ENCODE measurements around the gene RRP8. TPM values are rescaled to one million over a fixed set of nuclear protein-coding genes. Genes with fewer than 3 reads are reported as not detected.

RRP8 gene
- polyA plus RNA-seq, 4 donors, result 15.9 to 28.4 (median 21.2) TPM

DNA sequence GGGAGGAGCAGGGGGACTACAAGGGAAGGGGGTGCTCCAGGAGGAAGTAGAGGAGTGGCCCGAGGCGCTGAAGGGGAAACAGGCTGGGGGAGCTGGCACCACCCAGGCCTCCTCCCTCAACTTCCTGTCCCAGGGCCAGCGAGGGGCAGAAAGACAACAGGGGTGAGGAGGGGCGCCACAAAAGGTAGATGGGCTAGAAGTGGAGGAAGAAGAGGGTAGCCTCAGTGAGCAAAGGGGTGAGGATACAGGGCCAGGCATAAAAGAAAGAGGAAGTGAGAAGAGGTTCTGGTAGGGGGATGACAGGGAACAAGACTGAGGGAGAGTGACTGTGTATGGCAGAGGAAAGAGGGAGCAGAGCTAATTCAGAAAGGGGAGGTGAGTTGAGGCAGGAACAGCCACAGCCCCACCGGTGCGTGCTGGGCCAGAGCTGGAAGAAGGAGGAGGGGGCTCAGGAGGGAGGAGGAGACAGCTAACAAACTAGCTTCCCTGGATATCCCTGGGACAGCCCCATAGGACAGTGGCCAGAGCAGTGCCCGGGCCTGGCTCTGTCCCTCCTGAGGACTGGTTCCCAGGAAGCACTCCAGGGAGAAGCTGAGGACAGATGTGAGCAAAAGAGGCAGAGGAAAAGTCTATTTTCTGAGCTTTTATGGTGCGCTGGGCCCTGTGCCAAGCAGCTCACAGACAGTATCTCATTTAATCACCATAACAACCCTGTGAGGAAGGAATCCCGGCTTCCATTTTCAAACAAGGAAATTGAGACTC is 43.7 kb upstream of the RRP8 start:
- FAIRE-seq (no peak), DNase-seq (peak in 1 of 2 donors; percentile 31)
- Histone ChIP-seq H3K27ac (ENCODE audit: low read depth in 1 of 3, low read length in 2 of 3) (peak overlapping the region in 2 of 3 donors; percentile 75 to 78), H3K36me3 (ENCODE audit: control insufficient read depth in 3 of 3, insufficient read depth in 2 of 3, low read depth in 1 of 3, low read length in 3 of 3) (peaks cover 0 to 3% (median 0%) of the 10 kb centered on the region in 3 donors), H3K27me3 (ENCODE audit: control insufficient read depth in 3 of 3, insufficient read depth in 3 of 3, low read length in 3 of 3) (peaks cover 0 to 14% (median 0%) of the 10 kb centered on the region in 3 donors), H3K9me3 (ENCODE audit: control insufficient read depth in 2 of 2, insufficient read depth in 1 of 2, low read depth in 1 of 2, low read length in 1 of 2) (no peaks in the 10 kb centered on the region), H3K4me1 (ENCODE audit: control insufficient read depth in 3 of 3, insufficient read depth in 2 of 3, low read depth in 1 of 3, low read length in 2 of 3) (peaks cover 0 to 18% (median 6%) of the 10 kb centered on the region in 3 donors), H3K4me3 (ENCODE audit: low read depth in 1 of 3, low read length in 3 of 3) (no peak overlapping the region)
- 38 to 70% (median 62%) methylated on average over 9 of the region's 9 CpGs for WGBS, 3 donors

- Histone ChIP-seq H3K27me3 (ENCODE audit: control insufficient read depth in 3 of 3, insufficient read depth in 3 of 3, low read length in 3 of 3) (peaks cover 0 to 14% (median 0%) of the 10 kb centered on the region in 3 donors), H3K4me3 (ENCODE audit: low read depth in 1 of 3, low read length in 3 of 3) (no peak overlapping the region), H3K9me3 (ENCODE audit: control insufficient read depth in 2 of 2, insufficient read depth in 1 of 2, low read depth in 1 of 2, low read length in 1 of 2) (no peaks in the 10 kb centered on the region), H3K36me3 (ENCODE audit: control insufficient read depth in 3 of 3, insufficient read depth in 2 of 3, low read depth in 1 of 3, low read length in 3 of 3) (peaks cover 0 to 3% (median 0%) of the 10 kb centered on the region in 3 donors), H3K4me1 (ENCODE audit: control insufficient read depth in 3 of 3, insufficient read depth in 2 of 3, low read depth in 1 of 3, low read length in 2 of 3) (peaks cover 0 to 18% (median 6%) of the 10 kb centered on the region in 3 donors), H3K27ac (ENCODE audit: low read depth in 1 of 3, low read length in 2 of 3) (peak overlapping the region in 2 of 3 donors; percentile 75 to 78)
- WGBS, 3 donors, result 45 to 71% (median 70%) methylated on average over 3 of the region's 3 CpGs
- no peak for FAIRE-seq
- DNase-seq, result peak in 1 of 2 donors; percentile 32
Measured at GRCh38 chr11:6646576-6646917, 43.1 kb upstream of the RRP8 start.

DNA sequence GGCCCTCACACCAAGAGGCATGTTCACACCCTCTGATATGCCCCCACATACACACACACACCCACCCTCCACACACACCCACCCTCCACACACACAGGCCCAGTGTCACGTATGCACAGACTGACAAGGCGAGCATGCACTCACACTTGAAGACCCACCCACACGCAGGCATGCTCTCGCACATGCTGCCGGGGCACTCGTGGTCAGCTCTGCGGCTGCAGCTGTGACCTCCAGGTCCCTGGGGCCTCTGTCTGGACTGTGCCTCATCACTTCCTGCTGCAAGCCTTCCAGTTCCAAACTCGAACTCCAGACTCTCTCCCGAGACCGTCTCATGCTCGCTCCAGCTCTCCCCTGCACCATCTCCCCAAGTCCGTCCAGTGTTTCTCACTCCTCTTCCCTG is 42.7 kb upstream of the RRP8 start:
- no peak overlapping the region for H3K4me3 ChIP-seq (ENCODE audit: low read depth in 1 of 3, low read length in 3 of 3)
- H3K36me3 ChIP-seq (ENCODE audit: control insufficient read depth in 3 of 3, insufficient read depth in 2 of 3, low read depth in 1 of 3, low read length in 3 of 3), result peaks cover 0 to 6% (median 0%) of the 10 kb centered on the region in 3 donors
- 53 to 91% (median 74%) methylated on average over 11 to 12 of the region's 12 CpGs for WGBS, 3 donors
- H3K9me3 ChIP-seq (ENCODE audit: control insufficient read depth in 2 of 2, insufficient read depth in 1 of 2, low read depth in 1 of 2, low read length in 1 of 2), result no peaks in the 10 kb centered on the region
- H3K4me1 ChIP-seq (ENCODE audit: control insufficient read depth in 3 of 3, insufficient read depth in 2 of 3, low read depth in 1 of 3, low read length in 2 of 3), result peaks cover 0 to 18% (median 6%) of the 10 kb centered on the region in 3 donors
- FAIRE-seq, result no peak
- H3K27ac ChIP-seq (ENCODE audit: low read depth in 1 of 3, low read length in 2 of 3), result peak overlapping the region in 2 of 3 donors; percentile 75 to 78
- H3K27me3 ChIP-seq (ENCODE audit: control insufficient read depth in 3 of 3, insufficient read depth in 3 of 3, low read length in 3 of 3), result peaks cover 0 to 11% (median 0%) of the 10 kb centered on the region in 3 donors
- no peak for DNase-seq

- Histone ChIP-seq H3K4me3 (ENCODE audit: low read depth in 1 of 3, low read length in 3 of 3) (no peak overlapping the region), H3K4me1 (ENCODE audit: control insufficient read depth in 3 of 3, insufficient read depth in 2 of 3, low read depth in 1 of 3, low read length in 2 of 3) (peaks cover 0 to 13% (median 3%) of the 10 kb centered on the region in 3 donors), H3K27ac (ENCODE audit: low read depth in 1 of 3, low read length in 2 of 3) (no peak overlapping the region), H3K27me3 (ENCODE audit: control insufficient read depth in 3 of 3, insufficient read depth in 3 of 3, low read length in 3 of 3) (no peaks in the 10 kb centered on the region), H3K36me3 (ENCODE audit: control insufficient read depth in 3 of 3, insufficient read depth in 2 of 3, low read depth in 1 of 3, low read length in 3 of 3) (peaks cover 0 to 24% (median 0%) of the 10 kb centered on the region in 3 donors), H3K9me3 (ENCODE audit: control insufficient read depth in 2 of 2, insufficient read depth in 1 of 2, low read depth in 1 of 2, low read length in 1 of 2) (no peaks in the 10 kb centered on the region)
- WGBS, 3 donors, result 83 to 85% (median 84%) methylated on average over 7 of the region's 7 CpGs
- FAIRE-seq (no peak), DNase-seq (no peak)
Measured at GRCh38 chr11:6642957-6643356, 39.5 kb upstream of the RRP8 start.

GRCh38 chr11:6640985-6641701 is 37.7 kb upstream of the RRP8 start:
- no peak for FAIRE-seq
- WGBS, 3 donors, result 95 to 96% (median 96%) methylated on average over 26 of the region's 26 CpGs
- DNase-seq, result no peak
- peaks cover 0 to 3% (median 0%) of the 10 kb centered on the region in 3 donors for H3K4me1 ChIP-seq (ENCODE audit: control insufficient read depth in 3 of 3, insufficient read depth in 2 of 3, low read depth in 1 of 3, low read length in 2 of 3)
- H3K9me3 ChIP-seq (ENCODE audit: control insufficient read depth in 2 of 2, insufficient read depth in 1 of 2, low read depth in 1 of 2, low read length in 1 of 2), result no peaks in the 10 kb centered on the region
- H3K4me3 ChIP-seq (ENCODE audit: low read depth in 1 of 3, low read length in 3 of 3), result no peak overlapping the region
- no peak overlapping the region for H3K27ac ChIP-seq (ENCODE audit: low read depth in 1 of 3, low read length in 2 of 3)
- H3K36me3 ChIP-seq (ENCODE audit: control insufficient read depth in 3 of 3, insufficient read depth in 2 of 3, low read depth in 1 of 3, low read length in 3 of 3), result peaks cover 0 to 25% (median 0%) of the 10 kb centered on the region in 3 donors
- H3K27me3 ChIP-seq (ENCODE audit: control insufficient read depth in 3 of 3, insufficient read depth in 3 of 3, low read length in 3 of 3), result no peaks in the 10 kb centered on the region

DNA sequence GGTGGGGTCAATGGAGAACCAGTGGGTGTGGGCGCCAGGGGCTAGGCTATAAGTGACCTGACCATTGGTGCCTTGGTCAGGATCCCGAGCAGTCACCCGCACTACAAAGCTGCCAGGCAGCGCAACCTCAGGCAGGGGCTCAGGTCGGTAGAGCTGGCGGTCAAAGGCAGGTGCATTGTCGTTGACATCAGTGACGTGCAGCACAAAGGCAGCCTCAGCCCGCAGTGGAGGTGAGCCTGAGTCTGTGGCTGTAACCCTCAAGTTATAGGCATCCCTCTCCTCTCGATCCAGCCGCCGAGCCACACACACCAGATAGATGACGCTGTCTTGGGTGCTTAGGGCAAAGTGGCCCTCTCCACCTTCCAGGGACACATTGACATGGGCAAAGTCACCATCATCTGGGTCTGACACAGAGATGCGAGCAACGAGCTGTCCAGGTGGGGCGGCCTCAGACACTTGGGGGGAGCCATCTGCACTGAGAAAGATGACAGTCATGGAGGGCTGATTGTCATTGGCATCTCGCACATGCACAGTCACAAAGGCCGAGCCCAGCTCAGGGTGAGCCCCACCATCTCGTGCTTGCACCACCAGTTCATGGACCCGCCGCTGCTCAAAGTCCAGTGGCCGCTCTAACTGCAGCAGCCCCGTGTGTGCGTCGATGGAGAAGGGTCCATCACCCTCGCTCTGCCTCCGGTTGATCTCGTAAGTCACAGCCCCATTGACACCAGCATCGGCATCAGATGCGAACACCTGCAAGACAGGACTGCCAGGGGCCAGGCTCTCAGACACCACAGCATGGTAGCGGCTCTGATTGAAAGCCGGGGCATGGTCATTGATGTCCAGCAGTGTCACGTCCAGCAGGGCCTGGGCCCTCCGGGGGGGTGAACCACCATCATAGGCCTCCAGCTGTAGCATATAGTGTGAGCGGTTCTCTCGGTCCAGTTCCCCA is 36.9 kb upstream of the RRP8 start:
- no peak overlapping the region for H3K27ac ChIP-seq (ENCODE audit: low read depth in 1 of 3, low read length in 2 of 3)
- no peak for FAIRE-seq
- peaks cover 0 to 25% (median 0%) of the 10 kb centered on the region in 3 donors for H3K36me3 ChIP-seq (ENCODE audit: control insufficient read depth in 3 of 3, insufficient read depth in 2 of 3, low read depth in 1 of 3, low read length in 3 of 3)
- no peaks in the 10 kb centered on the region for H3K27me3 ChIP-seq (ENCODE audit: control insufficient read depth in 3 of 3, insufficient read depth in 3 of 3, low read length in 3 of 3)
- no peaks in the 10 kb centered on the region for H3K9me3 ChIP-seq (ENCODE audit: control insufficient read depth in 2 of 2, insufficient read depth in 1 of 2, low read depth in 1 of 2, low read length in 1 of 2)
- H3K4me3 ChIP-seq (ENCODE audit: low read depth in 1 of 3, low read length in 3 of 3), result no peak overlapping the region
- no peak for DNase-seq
- 90 to 94% (median 92%) methylated on average over 34 to 36 of the region's 36 CpGs for WGBS, 3 donors
- H3K4me1 ChIP-seq (ENCODE audit: control insufficient read depth in 3 of 3, insufficient read depth in 2 of 3, low read depth in 1 of 3, low read length in 2 of 3), result peaks cover 0 to 9% (median 0%) of the 10 kb centered on the region in 3 donors

GRCh38 chr11:6638429-6638828 is 35.0 kb upstream of the RRP8 start:
- DNase-seq (no peak), FAIRE-seq (no peak)
- peaks cover 0 to 34% (median 0%) of the 10 kb centered on the region in 3 donors for H3K36me3 ChIP-seq (ENCODE audit: control insufficient read depth in 3 of 3, insufficient read depth in 2 of 3, low read depth in 1 of 3, low read length in 3 of 3)
- H3K27ac ChIP-seq (ENCODE audit: low read depth in 1 of 3, low read length in 2 of 3), result peak overlapping the region in 1 of 3 donors; percentile 5
- H3K4me1 ChIP-seq (ENCODE audit: control insufficient read depth in 3 of 3, insufficient read depth in 2 of 3, low read depth in 1 of 3, low read length in 2 of 3), result peaks cover 0 to 11% (median 0%) of the 10 kb centered on the region in 3 donors
- 61 to 67% (median 61%) methylated on average over 4 of the region's 4 CpGs for WGBS, 3 donors
- no peak overlapping the region for H3K4me3 ChIP-seq (ENCODE audit: low read depth in 1 of 3, low read length in 3 of 3)
- no peaks in the 10 kb centered on the region for H3K27me3 ChIP-seq (ENCODE audit: control insufficient read depth in 3 of 3, insufficient read depth in 3 of 3, low read length in 3 of 3)
- H3K9me3 ChIP-seq (ENCODE audit: control insufficient read depth in 2 of 2, insufficient read depth in 1 of 2, low read depth in 1 of 2, low read length in 1 of 2), result no peaks in the 10 kb centered on the region

DNA sequence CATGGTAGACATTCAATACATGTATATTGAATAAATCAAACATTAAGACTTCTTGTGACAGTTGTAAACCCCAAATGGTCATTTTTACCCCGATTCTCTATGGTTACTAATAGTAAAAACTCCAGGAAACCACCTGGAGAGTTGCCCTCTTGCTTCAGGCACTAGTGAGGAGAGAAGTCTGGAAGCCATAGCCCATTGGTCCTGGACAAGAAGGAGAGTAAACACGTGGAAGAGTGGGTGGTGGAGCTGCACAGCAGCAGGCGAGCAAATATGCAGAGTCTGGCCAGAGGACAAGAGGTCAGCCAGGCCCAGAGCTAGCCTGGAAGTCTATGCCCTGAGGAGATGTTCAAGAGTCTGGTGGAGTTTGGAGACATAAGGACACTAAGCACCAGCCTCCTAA is 34.5 kb upstream of the RRP8 start:
- peaks cover 0 to 40% (median 0%) of the 10 kb centered on the region in 3 donors for H3K36me3 ChIP-seq (ENCODE audit: control insufficient read depth in 3 of 3, insufficient read depth in 2 of 3, low read depth in 1 of 3, low read length in 3 of 3)
- H3K4me1 ChIP-seq (ENCODE audit: control insufficient read depth in 3 of 3, insufficient read depth in 2 of 3, low read depth in 1 of 3, low read length in 2 of 3), result peaks cover 0 to 11% (median 0%) of the 10 kb centered on the region in 3 donors
- no peaks in the 10 kb centered on the region for H3K27me3 ChIP-seq (ENCODE audit: control insufficient read depth in 3 of 3, insufficient read depth in 3 of 3, low read length in 3 of 3)
- WGBS, 3 donors, result 41 to 50% (median 47%) methylated on average over 3 of the region's 3 CpGs
- H3K27ac ChIP-seq (ENCODE audit: low read depth in 1 of 3, low read length in 2 of 3), result peak overlapping the region in 1 of 3 donors; percentile 5
- H3K4me3 ChIP-seq (ENCODE audit: low read depth in 1 of 3, low read length in 3 of 3), result no peak overlapping the region
- DNase-seq (no peak), FAIRE-seq (no peak)
- H3K9me3 ChIP-seq (ENCODE audit: control insufficient read depth in 2 of 2, insufficient read depth in 1 of 2, low read depth in 1 of 2, low read length in 1 of 2), result no peaks in the 10 kb centered on the region
